ENCODE measurements around the gene HNRNPA2B1. TPM values are rescaled to one million over a fixed set of nuclear protein-coding genes. Genes with fewer than 3 reads are reported as not detected.
A peak's percentile ranks its signal among the peaks of the same experiment; 100 is the strongest.

Gene HNRNPA2B1
- total RNA-seq, 1 experiment from 2014 or later = 1,101 TPM

GRCh38 chr7:26183545-26184280 lies 16.8 kb downstream of the HNRNPA2B1 start (continued):
- TF ChIP-seq ZNF425 (CRISPR knock-in tag; conservative IDR thresholded peaks at IDR 0.05) (peak; percentile 13; the same call in 1 of the 2 replicates), ZNF396 (CRISPR knock-in tag; IDR thresholded peaks at IDR 0.05; ENCODE audit: borderline replicate concordance) (no peak), ZNF532 (CRISPR knock-in tag; IDR thresholded peaks at IDR 0.05; ENCODE audit: borderline replicate concordance) (peak; percentile 3; the same call in 1 of the 2 replicates), ZNF232 (CRISPR knock-in tag; IDR thresholded peaks at IDR 0.05) (no peak), FOXP1 (CRISPR knock-in tag; IDR thresholded peaks at IDR 0.05; ENCODE audit: borderline replicate concordance) (no peak), ELF4 (CRISPR knock-in tag; IDR thresholded peaks at IDR 0.05; ENCODE audit: low read depth) (no peak), E2F5 (CRISPR knock-in tag; IDR thresholded peaks at IDR 0.05) (no peak), EMX1 (CRISPR knock-in tag; IDR thresholded peaks at IDR 0.05) (no peak; the same call in 1 of the 2 replicates), IRF1 (CRISPR knock-in tag; IDR thresholded peaks at IDR 0.05) (no peak), TP53 (CRISPR knock-in tag; IDR thresholded peaks at IDR 0.05) (no peak), TEAD1 (CRISPR knock-in tag; IDR thresholded peaks at IDR 0.05) (no peak), ZNF671 (CRISPR knock-in tag; IDR thresholded peaks at IDR 0.05) (0 out of 2 replicates have a peak, but pooled peaks have one; percentile 11), ZSCAN18 (CRISPR knock-in tag; IDR thresholded peaks at IDR 0.05) (no peak), SMAD3 (CRISPR knock-in tag; IDR thresholded peaks at IDR 0.05; ENCODE audit: borderline replicate concordance) (no peak), JUN (CRISPR knock-in tag; IDR thresholded peaks at IDR 0.05) (no peak), AR (CRISPR knock-in tag; IDR thresholded peaks at IDR 0.05) (no peak; the same call in 1 of the 2 replicates), GRHL2 (CRISPR knock-in tag; IDR thresholded peaks at IDR 0.05; ENCODE audit: insufficient replicate concordance, severe bottlenecking) (no peak), SP1 (CRISPR knock-in tag; conservative IDR thresholded peaks at IDR 0.05) (no peak), ZNF317 (CRISPR knock-in tag; IDR thresholded peaks at IDR 0.05; ENCODE audit: borderline replicate concordance, low read depth) (no peak), ERG (CRISPR knock-in tag; IDR thresholded peaks at IDR 0.05) (0 out of 2 replicates have a peak, but pooled peaks have one; percentile 55), OVOL2 (CRISPR knock-in tag; IDR thresholded peaks at IDR 0.05; ENCODE audit: borderline replicate concordance) (no peak), JAZF1 (CRISPR knock-in tag; IDR thresholded peaks at IDR 0.05) (no peak), ZNF138 (CRISPR knock-in tag; conservative IDR thresholded peaks at IDR 0.05) (no peak), ZNF219 (CRISPR knock-in tag; IDR thresholded peaks at IDR 0.05; ENCODE audit: borderline replicate concordance) (no peak), KAT7 (CRISPR knock-in tag; IDR thresholded peaks at IDR 0.05; ENCODE audit: borderline replicate concordance) (no peak)
